ENCODE data around the gene EPB41L1. TPM values are rescaled to one million over a fixed set of nuclear protein-coding genes. Genes with fewer than 3 reads are reported as not detected.
A peak's percentile ranks its signal among the peaks of the same experiment; 100 is the strongest.

The EPB41L1 gene
- total RNA-seq, 1 experiment from 2014 or later: 42.1 TPM

DNA sequence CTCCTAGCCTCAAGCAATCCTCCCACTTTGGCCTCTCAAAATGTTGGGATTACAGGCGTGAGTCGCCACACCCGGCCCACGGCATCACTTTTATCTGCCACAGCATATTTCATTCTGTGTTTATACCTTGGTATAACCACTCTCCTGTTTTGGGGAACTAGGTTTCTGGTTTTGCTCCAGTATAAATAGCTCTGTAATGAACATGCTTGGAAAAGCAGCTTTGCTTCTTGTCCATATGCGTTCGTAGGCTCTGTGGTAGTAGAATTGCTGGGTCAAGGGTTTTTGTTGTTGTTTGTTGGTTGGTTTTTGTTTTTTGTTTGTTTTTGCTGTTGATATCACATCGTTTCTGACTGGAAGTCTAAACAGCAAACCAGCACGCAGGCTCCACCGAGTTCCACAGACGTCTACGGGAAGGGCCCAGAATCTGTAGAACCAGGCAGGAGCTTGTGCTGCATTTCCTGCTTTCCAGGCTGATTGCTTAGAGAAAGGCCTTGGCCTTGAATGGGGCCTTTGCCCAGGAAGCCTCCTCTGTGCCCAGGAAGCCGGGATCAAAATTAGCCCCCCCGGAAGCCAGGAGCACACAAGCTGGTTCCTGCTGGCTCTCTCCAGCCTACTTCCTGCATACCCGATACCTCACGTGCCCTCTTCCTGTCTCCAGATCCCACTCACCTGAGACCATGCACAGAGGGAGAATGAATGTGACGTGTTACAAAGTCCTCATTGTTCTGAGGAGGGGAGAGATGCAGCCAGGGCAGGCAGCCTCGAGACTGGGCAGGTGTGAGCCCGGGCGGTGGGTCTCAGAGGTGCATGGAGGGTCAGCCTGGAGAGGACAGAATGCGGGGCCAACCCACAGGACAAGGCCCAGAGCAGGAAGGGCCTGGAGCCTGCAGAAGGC lies 116.5 kb downstream of the EPB41L1 start:
- Histone ChIP-seq H3K27ac (ENCODE audit: low read depth, low read length) (no peak overlapping the region), H4K20me1 (ENCODE audit: insufficient read depth) (no peaks in the 10 kb centered on the region), H3K79me2 (ENCODE audit: insufficient read depth, low read length) (no peaks in the 10 kb centered on the region), H3K9me2 (ENCODE audit: insufficient read depth) (no peaks in the 10 kb centered on the region), H3K36me3 (ENCODE audit: control insufficient read depth in 1 of 2, insufficient read depth in 2 of 2, low read length in 2 of 2) (no peaks in the 10 kb centered on the region), H3K4me3 (replicated peaks in 1 of 2; ENCODE audit: low read depth in 1 of 2, low read length in 2 of 2) (no peak overlapping the region), H3K4me2 (ENCODE audit: low read length) (no peak overlapping the region), H3K27me3 (ENCODE audit: insufficient read depth, low read length) (no peaks in the 10 kb centered on the region), H3K9ac (ENCODE audit: low read length) (no peak overlapping the region), H2AFZ (ENCODE audit: low read depth, low read length, poor library complexity, severe bottlenecking) (no peak overlapping the region), H3K4me1 (ENCODE audit: control insufficient read depth in 1 of 2, insufficient read depth in 2 of 2, low read length in 2 of 2) (no peaks in the 10 kb centered on the region), H3K9me3 (ENCODE audit: control insufficient read depth in 1 of 2, insufficient read depth in 1 of 2, low read depth in 1 of 2, low read length in 2 of 2) (no peaks in the 10 kb centered on the region)
- ATAC-seq (peak; percentile 35; the same call in 1 of the 2 replicates), DNase-seq (ENCODE audit: low read depth, low spot score) (no peak)
- ChIA-PET CTCF (interaction anchor here (0.7 to 4.1 kb wide), 3 partner anchors 68 to 169 kb away, joined by 4 to 57 read pairs (median 24); no protein-coding TSS in a partner anchor), RAD21 (ENCODE audit: low non-redundant PET in 1 of 2, low total read pairs in 2 of 2, uncharacterized antibody in 2 of 2, unreplicated experiment in 2 of 2) (interaction anchor here in 1 of 2 experiments (1.1 kb wide), 1 partner anchor 128 kb away, joined by 3 read pairs; no protein-coding TSS in a partner anchor), POLR2A (interaction anchor here (1.7 kb wide), 1 partner anchor 34 kb away, joined by 5 read pairs; the partner anchor contains the start of gene AAR2)
- TF ChIP-seq, protein P1, sequence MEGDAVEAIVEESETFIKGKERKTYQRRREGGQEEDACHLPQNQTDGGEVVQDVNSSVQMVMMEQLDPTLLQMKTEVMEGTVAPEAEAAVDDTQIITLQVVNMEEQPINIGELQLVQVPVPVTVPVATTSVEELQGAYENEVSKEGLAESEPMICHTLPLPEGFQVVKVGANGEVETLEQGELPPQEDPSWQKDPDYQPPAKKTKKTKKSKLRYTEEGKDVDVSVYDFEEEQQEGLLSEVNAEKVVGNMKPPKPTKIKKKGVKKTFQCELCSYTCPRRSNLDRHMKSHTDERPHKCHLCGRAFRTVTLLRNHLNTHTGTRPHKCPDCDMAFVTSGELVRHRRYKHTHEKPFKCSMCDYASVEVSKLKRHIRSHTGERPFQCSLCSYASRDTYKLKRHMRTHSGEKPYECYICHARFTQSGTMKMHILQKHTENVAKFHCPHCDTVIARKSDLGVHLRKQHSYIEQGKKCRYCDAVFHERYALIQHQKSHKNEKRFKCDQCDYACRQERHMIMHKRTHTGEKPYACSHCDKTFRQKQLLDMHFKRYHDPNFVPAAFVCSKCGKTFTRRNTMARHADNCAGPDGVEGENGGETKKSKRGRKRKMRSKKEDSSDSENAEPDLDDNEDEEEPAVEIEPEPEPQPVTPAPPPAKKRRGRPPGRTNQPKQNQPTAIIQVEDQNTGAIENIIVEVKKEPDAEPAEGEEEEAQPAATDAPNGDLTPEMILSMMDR (IDR thresholded peaks at IDR 0.05 in 2 of 3, conservative IDR thresholded peaks at IDR 0.05 in 1 of 3; ENCODE audit: borderline replicate concordance in 1 of 3, insufficient read depth in 1 of 3, low read depth in 2 of 3, low read length in 2 of 3): no peak
- peak; percentile 14; the same call in 1 of the 2 replicates for TF ChIP-seq ZFX (IDR thresholded peaks at IDR 0.05)
- intact Hi-C loops (cut with micrococcal nuclease): no loop called here
- BruUV-seq (replicated peaks): no TSS peak
